ENCODE results near the gene NEU2. TPM values are rescaled to one million over a fixed set of nuclear protein-coding genes. Genes with fewer than 3 reads are reported as not detected.
"Not testable (repeated sequence)": the region's sequence is repeated elsewhere in the genome, so short reads cannot be mapped to it uniquely, and the experiment has no call there.

Gene NEU2
- total RNA-seq, 2 experiments from 2014 or later = not detected

DNA sequence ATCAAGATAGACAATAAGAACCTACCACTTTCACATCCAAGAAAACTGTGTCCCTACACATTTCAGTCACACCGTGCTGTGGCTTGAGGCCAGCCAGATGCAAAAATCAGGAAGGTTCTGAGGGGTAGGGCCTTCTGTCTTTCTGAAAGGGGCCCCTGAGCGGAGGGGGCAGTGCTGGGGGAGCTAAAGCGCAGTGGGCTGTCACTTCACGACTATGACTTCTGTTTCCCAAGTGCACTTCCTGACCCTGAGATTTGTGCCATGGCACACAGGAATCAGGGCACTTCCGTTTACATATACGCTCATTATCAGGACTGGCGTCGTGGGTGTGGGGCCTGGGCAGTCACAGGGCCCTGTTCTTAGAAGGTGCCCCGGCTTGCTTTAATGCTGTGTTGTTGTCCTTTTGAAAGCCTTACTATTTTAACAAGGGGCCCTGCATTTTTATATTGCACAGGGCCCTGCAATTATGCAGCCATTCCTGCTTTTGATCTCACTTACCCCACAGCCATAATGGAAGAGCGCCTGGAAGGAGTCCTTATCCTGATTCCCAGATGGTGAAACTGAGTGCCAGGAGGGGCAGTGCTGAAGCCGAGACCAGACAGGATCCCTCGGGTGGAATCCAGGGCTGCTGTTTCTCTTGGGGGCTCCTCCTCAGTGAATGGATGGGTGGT, 20.0 kb upstream of the NEU2 start:
- ATAC-seq (no peak), DNase-seq (no peak)
- H3K4me1 Mint-ChIP-seq = no peaks in the 10 kb centered on the region
- ChIA-PET POLR2A (interaction anchor here (0.6 kb wide), 1 partner anchor 384 kb away, joined by 3 read pairs; no protein-coding TSS in a partner anchor), CTCF (no interaction called here)
- no peaks in the 10 kb centered on the region for H3K36me3 Mint-ChIP-seq (ENCODE audit: low read depth)
- H3K9me3 Mint-ChIP-seq (ENCODE audit: low read depth) = peaks cover under 1% of the 10 kb centered on the region
- H3K4me3 Mint-ChIP-seq = no peak overlapping the region
- intact Hi-C loops (cut with DNase I, micrococcal nuclease) = no loop called here
- peaks cover 2% of the 10 kb centered on the region for H3K27me3 Mint-ChIP-seq
- H3K27ac Mint-ChIP-seq = no peak overlapping the region

DNA sequence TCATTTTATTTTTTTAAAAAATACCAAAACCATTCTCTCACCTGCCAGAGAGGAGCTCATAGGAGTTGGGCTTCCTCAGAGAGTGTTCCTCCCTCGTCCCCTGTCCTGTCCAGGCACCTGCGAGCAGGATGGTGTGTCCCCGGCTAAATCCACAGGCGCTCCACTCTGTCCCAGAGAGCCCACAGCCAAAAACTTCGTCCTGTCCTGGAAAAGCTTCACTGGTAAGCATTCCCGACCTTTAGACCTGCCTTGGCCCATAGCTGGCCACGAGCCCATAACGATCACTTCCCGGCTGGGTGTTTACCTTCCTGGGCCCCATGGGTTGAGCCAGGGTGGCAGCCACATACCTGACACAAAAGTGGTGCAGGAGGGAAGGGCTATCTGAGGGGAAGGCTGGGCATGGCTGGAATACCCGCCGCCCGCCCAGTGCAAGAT, 19.4 kb upstream of the NEU2 start, which contains the start of gene NGEF:
NGEF (minus strand) TSS at position 230 of the 435 bp plus-strand sequence. CDS start 38,366 bp downstream, outside the sequence.
- intact Hi-C loops (cut with DNase I, micrococcal nuclease) = no loop called here
- ChIA-PET CTCF (no interaction called here), POLR2A (no interaction called here)

GRCh38 chr2:233013650-233014049, 18.8 kb upstream of the NEU2 start:
- ChIA-PET POLR2A (no interaction called here), CTCF (interaction anchor here (0.7 kb wide), 1 partner anchor 33 kb away, joined by 3 read pairs; no protein-coding TSS in a partner anchor)
- Mint-ChIP-seq H3K27me3 (peaks cover 2% of the 10 kb centered on the region), H3K36me3 (ENCODE audit: low read depth) (no peaks in the 10 kb centered on the region), H3K4me3 (no peak overlapping the region), H3K27ac (no peak overlapping the region), H3K9me3 (ENCODE audit: low read depth) (peaks cover 2% of the 10 kb centered on the region), H3K4me1 (no peaks in the 10 kb centered on the region)
- intact Hi-C loops (cut with DNase I, micrococcal nuclease) = no loop called here
- no peak for DNase-seq
- ATAC-seq = no peak

More for the DNA sequence above, 19.4 kb upstream of the NEU2 start, which contains the start of gene NGEF:
- H3K4me1 Mint-ChIP-seq = no peaks in the 10 kb centered on the region
- H3K27me3 Mint-ChIP-seq = peaks cover 2% of the 10 kb centered on the region
- ATAC-seq (no peak), DNase-seq (no peak)
- no peak within 1 kb of the TSS for H3K27ac Mint-ChIP-seq
- no peak within 1 kb of the TSS for H3K4me3 Mint-ChIP-seq
- peaks cover 2% of the 10 kb centered on the region for H3K9me3 Mint-ChIP-seq (ENCODE audit: low read depth)
- H3K36me3 Mint-ChIP-seq (ENCODE audit: low read depth) = no peaks in the 10 kb centered on the region

DNA sequence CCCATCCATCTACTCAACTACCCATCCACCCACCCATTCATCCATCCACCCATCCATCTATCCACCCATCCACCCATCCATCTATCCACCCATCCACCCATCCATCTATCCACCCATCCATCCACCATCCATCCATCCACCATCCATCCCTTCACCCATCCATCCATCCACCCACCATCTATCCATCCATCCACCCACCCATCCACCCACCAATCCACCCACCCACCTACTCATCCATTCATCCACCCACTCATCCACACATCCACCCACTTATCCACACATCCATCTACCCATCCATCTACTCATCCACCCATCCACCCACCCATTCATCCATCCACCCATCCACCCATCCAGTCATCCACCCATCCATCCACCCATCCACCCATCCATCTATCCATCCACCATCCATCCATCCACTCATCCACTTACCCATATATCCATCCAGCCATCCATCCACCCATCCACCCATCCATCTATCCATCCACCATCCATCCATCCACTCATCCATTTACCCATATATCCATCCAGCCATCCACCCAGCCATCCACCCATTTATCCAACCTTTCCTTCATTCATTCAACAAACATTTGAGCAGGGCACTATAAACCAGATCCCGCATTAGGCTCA, 17.3 kb upstream of the NEU2 start:
- DNase-seq (no peak), ATAC-seq (no peak)
- peaks cover 2% of the 10 kb centered on the region for H3K9me3 Mint-ChIP-seq (ENCODE audit: low read depth)
- no peak overlapping the region for H3K4me3 Mint-ChIP-seq
- intact Hi-C loops (cut with DNase I, micrococcal nuclease) = no loop called here
- POLR2A ChIA-PET = no interaction called here
- CTCF ChIA-PET = no interaction called here
- H3K27ac Mint-ChIP-seq = no peak overlapping the region
- H3K36me3 Mint-ChIP-seq (ENCODE audit: low read depth) = no peaks in the 10 kb centered on the region
- peaks cover 2% of the 10 kb centered on the region for H3K27me3 Mint-ChIP-seq
- H3K4me1 Mint-ChIP-seq = no peaks in the 10 kb centered on the region

DNA sequence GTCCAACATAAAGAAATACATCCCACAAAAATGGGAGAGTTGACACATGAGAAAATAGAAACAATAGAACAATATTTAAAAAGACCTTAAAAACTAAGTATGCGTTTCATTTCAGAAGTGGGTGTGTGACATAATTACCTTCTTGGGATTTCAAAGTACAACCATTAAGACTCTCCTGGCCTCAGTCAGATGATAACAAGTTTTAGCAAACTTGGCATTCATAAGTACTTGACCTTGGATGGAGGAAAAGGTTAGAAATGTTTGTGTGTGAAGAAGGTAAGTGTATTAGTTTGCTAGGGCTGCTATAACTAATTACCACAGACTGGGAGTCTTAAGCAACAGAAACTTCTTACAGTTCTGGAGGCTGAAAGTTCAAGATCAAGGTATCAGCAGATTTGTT, 14.5 kb upstream of the NEU2 start:
- ChIA-PET CTCF (interaction anchor here (0.9 kb wide), 1 partner anchor 13 kb away, joined by 3 read pairs; no protein-coding TSS in a partner anchor), POLR2A (no interaction called here)
- intact Hi-C loops (cut with DNase I, micrococcal nuclease) = no loop called here
- peaks cover 2% of the 10 kb centered on the region for H3K9me3 Mint-ChIP-seq (ENCODE audit: low read depth)
- ATAC-seq (no peak), DNase-seq (no peak)
- no peaks in the 10 kb centered on the region for H3K27me3 Mint-ChIP-seq
- no peaks in the 10 kb centered on the region for H3K36me3 Mint-ChIP-seq (ENCODE audit: low read depth)
- H3K4me1 Mint-ChIP-seq = no peaks in the 10 kb centered on the region
- no peak overlapping the region for H3K27ac Mint-ChIP-seq
- no peak overlapping the region for H3K4me3 Mint-ChIP-seq

GRCh38 chr2:233019610-233020009, 12.9 kb upstream of the NEU2 start:
- ATAC-seq; POLR2A ChIA-PET; H3K4me1 Mint-ChIP-seq; CTCF ChIA-PET; DNase-seq; H3K27me3 Mint-ChIP-seq; H3K36me3 Mint-ChIP-seq (ENCODE audit: low read depth); H3K4me3 Mint-ChIP-seq; intact Hi-C loops (cut with DNase I, micrococcal nuclease); H3K27ac Mint-ChIP-seq; H3K9me3 Mint-ChIP-seq (ENCODE audit: low read depth): not testable (repeated sequence)

DNA sequence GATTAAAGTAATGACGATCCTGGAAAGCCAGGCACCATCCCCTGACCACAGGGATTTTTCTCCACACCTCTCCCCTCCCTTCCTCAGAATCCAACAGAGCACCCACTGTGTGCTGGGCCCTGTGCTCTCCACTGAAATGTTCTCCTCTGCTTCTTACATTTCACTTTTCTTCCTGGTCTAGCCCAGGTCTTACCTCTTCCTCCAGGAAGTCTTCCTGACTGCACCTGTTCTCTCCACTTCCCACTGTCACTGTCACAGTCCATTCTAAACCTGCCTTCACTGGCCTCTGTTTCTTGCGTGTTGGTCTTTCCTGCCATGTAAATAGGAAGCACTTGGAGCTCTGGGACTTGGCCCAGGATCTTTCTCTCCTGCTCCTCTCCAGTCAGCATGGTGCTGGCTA, 12.0 kb upstream of the NEU2 start:
- Mint-ChIP-seq H3K9me3 (ENCODE audit: low read depth) (peaks cover 2% of the 10 kb centered on the region), H3K27ac (no peak overlapping the region), H3K4me3 (no peak overlapping the region), H3K36me3 (ENCODE audit: low read depth) (no peaks in the 10 kb centered on the region), H3K4me1 (no peaks in the 10 kb centered on the region), H3K27me3 (no peaks in the 10 kb centered on the region)
- intact Hi-C loops (cut with DNase I, micrococcal nuclease) = no loop called here
- DNase-seq (no peak), ATAC-seq (no peak)
- ChIA-PET POLR2A (no interaction called here), CTCF (no interaction called here)

DNA sequence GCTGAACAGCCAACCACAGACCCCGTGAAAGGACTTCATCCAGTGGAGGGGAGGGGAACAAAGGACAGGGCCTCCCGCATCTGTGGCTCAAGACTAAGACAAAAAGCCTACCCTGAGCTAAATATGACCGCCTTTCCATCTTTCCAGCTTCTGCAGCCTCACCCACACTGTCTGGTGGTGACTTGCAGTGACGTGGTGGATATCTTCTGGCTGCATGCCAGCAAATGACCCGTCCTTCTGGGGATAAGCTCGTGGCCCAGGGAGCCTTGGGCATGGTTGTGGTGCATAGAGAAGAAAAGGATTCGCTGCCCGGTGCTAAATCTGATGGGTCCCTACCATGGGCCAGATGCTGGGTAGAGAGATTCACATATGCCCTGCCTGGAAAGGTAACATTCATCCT, 10.7 kb upstream of the NEU2 start:
- POLR2A ChIA-PET = no interaction called here
- DNase-seq (no peak), ATAC-seq (no peak)
- Mint-ChIP-seq H3K4me3 (no peak overlapping the region), H3K27me3 (no peaks in the 10 kb centered on the region), H3K27ac (no peak overlapping the region), H3K36me3 (ENCODE audit: low read depth) (no peaks in the 10 kb centered on the region), H3K9me3 (ENCODE audit: low read depth) (peaks cover 2% of the 10 kb centered on the region), H3K4me1 (no peaks in the 10 kb centered on the region)
- intact Hi-C loops (cut with DNase I, micrococcal nuclease) = no loop called here
- CTCF ChIA-PET = no interaction called here

GRCh38 chr2:233022561-233022960, 9.9 kb upstream of the NEU2 start:
- Mint-ChIP-seq H3K27me3 (no peaks in the 10 kb centered on the region), H3K36me3 (ENCODE audit: low read depth) (no peaks in the 10 kb centered on the region), H3K9me3 (ENCODE audit: low read depth) (peaks cover under 1% of the 10 kb centered on the region), H3K27ac (no peak overlapping the region), H3K4me3 (no peak overlapping the region), H3K4me1 (no peaks in the 10 kb centered on the region)
- ChIA-PET CTCF (no interaction called here), POLR2A (no interaction called here)
- ATAC-seq = no peak
- DNase-seq = no peak
- intact Hi-C loops (cut with DNase I, micrococcal nuclease) = no loop called here

- Mint-ChIP-seq H3K36me3 (ENCODE audit: low read depth) (no peaks in the 10 kb centered on the region), H3K4me3 (no peak overlapping the region), H3K9me3 (ENCODE audit: low read depth) (no peaks in the 10 kb centered on the region), H3K27ac (no peak overlapping the region), H3K4me1 (no peaks in the 10 kb centered on the region), H3K27me3 (no peaks in the 10 kb centered on the region)
- CTCF ChIA-PET = no interaction called here
- POLR2A ChIA-PET = no interaction called here
- ATAC-seq (no peak), DNase-seq (no peak)
- intact Hi-C loops (cut with DNase I, micrococcal nuclease) = no loop called here
Observed at GRCh38 chr2:233023007-233023760, 9.3 kb upstream of the NEU2 start.

GRCh38 chr2:233023761-233024410, 8.6 kb upstream of the NEU2 start:
- intact Hi-C loops (cut with DNase I, micrococcal nuclease) = no loop called here
- no peaks in the 10 kb centered on the region for H3K4me1 Mint-ChIP-seq
- H3K27ac Mint-ChIP-seq = no peak overlapping the region
- DNase-seq = no peak
- ATAC-seq = no peak
- H3K36me3 Mint-ChIP-seq (ENCODE audit: low read depth) = no peaks in the 10 kb centered on the region
- CTCF ChIA-PET = interaction anchor here (0.5 kb wide), 1 partner anchor 186 kb away, joined by 3 read pairs; no protein-coding TSS in a partner anchor
- no peaks in the 10 kb centered on the region for H3K27me3 Mint-ChIP-seq
- POLR2A ChIA-PET = no interaction called here
- H3K9me3 Mint-ChIP-seq (ENCODE audit: low read depth) = no peaks in the 10 kb centered on the region
- no peak overlapping the region for H3K4me3 Mint-ChIP-seq

All from activated CD4-positive, alpha-beta T cell treated with anti-CD3 and anti-CD28 coated beads for 36 hours (primary cell).